Keratinocyte (primary cell): ENCODE results near the gene S100A4. TPM values are rescaled to one million over a fixed set of nuclear protein-coding genes. Genes with fewer than 3 reads are reported as not detected.
"Not testable (repeated sequence)": the region's sequence is repeated elsewhere in the genome, so short reads cannot be mapped to it uniquely, and the experiment has no call there.

Experiments
- DNase-seq: peaks from one replicate; pipeline ENCODE4 v3.0.0-alpha.2; 2011; ENCODE audit warnings: low read depth, missing footprints, low spot score
- FAIRE-seq: peaks from 2 replicates; lab custom pipeline; 2011; peaks lifted over from hg19 to GRCh38; lab: Jason Lieb, UNC
- H2AFZ ChIP-seq: 2 replicates; pipeline ENCODE4 v1.6.0; 2012; ENCODE audit warnings: low read length, control low read depth, inconsistent platforms; ENCODE audit not compliant: control insufficient read depth
- H3K27ac ChIP-seq: 2 replicates; pipeline ENCODE4 v1.5.1; 2011; ENCODE audit warnings: low read length; ENCODE audit not compliant: control insufficient read depth, insufficient read depth
- H3K27me3 ChIP-seq: 3 replicates; pipeline ENCODE4 v1.6.0; 2011; ENCODE audit warnings: low read length; ENCODE audit not compliant: control insufficient read depth, insufficient read depth; ENCODE audit errors: extremely low read depth
- H3K36me3 ChIP-seq, 2 experiments: 2 replicates in 1 of 2; 3 replicates in 1 of 2; pipeline ENCODE4 v1.5.1; 2011; ENCODE audit warnings: low read length in 2 of 2, mild to moderate bottlenecking in 1 of 2; ENCODE audit not compliant: control insufficient read depth in 2 of 2, insufficient read depth in 2 of 2; ENCODE audit errors: extremely low read depth in 1 of 2
- H3K4me1 ChIP-seq: 3 replicates; pipeline ENCODE4 v1.5.1; 2011; ENCODE audit warnings: low read length; ENCODE audit not compliant: control insufficient read depth, insufficient read depth; ENCODE audit errors: extremely low read depth
- H3K4me2 ChIP-seq: 3 replicates; pipeline ENCODE4 v1.6.0; 2011; ENCODE audit warnings: low read depth, low read length; ENCODE audit not compliant: control insufficient read depth, insufficient read depth; ENCODE audit errors: extremely low read depth
- H3K4me3 ChIP-seq, 3 experiments: fragments of 200-600 bp in 1 of 3; sonication (generic) in 1 of 3; 2 replicates in 2 of 3; 3 replicates in 1 of 3; pipeline ENCODE4 v1.5.1; 2011 to 2016; ENCODE audit warnings: low read length in 3 of 3, mild to moderate bottlenecking in 3 of 3, control low read depth in 2 of 3, inconsistent platforms in 1 of 3, low read depth in 1 of 3, mixed read lengths in 1 of 3, mixed run types in 1 of 3, moderate library complexity in 1 of 3; ENCODE audit not compliant: control insufficient read depth in 2 of 3, insufficient read depth in 2 of 3; ENCODE audit errors: extremely low read depth in 1 of 3
- H3K79me2 ChIP-seq: 2 replicates; pipeline ENCODE4 v1.6.0; 2012; ENCODE audit warnings: low read length; ENCODE audit not compliant: control insufficient read depth, insufficient read depth
- H3K9ac ChIP-seq: 3 replicates; pipeline ENCODE4 v1.6.0; 2011; ENCODE audit warnings: low read length; ENCODE audit not compliant: control insufficient read depth, insufficient read depth; ENCODE audit errors: extremely low read depth
- H3K9me1 ChIP-seq: 3 replicates; pipeline ENCODE4 v1.6.0; 2011; ENCODE audit warnings: low read length; ENCODE audit not compliant: control insufficient read depth, insufficient read depth; ENCODE audit errors: extremely low read depth
- H3K9me3 ChIP-seq: 2 replicates; pipeline ENCODE4 v1.5.1; 2012; ENCODE audit warnings: low read depth, low read length; ENCODE audit not compliant: control insufficient read depth
- H4K20me1 ChIP-seq: 3 replicates; pipeline ENCODE4 v1.6.0; 2011; ENCODE audit warnings: low read length; ENCODE audit not compliant: control insufficient read depth, insufficient read depth; ENCODE audit errors: extremely low read depth
- EZH2 ChIP-seq: IDR thresholded peaks from one replicate; pipeline ENCODE4 v1.6.1; 2012; ENCODE audit warnings: inconsistent platforms, mild to moderate bottlenecking, low read length, moderate library complexity
- dilution Hi-C: fragments of 300-500 bp; cut with MboI; formaldehyde crosslinking; loops from one replicate; pipeline ENCODE4 v1.7.0; 2020; ENCODE audit warnings: low sequenced_read_pairs; ENCODE audit not compliant: extremely low pct_ligation_motif_present
- polyA plus RNA-seq, 5 experiments: library from polyadenylated mRNA; depleted of rRNA in 3 of 5; stranded (reverse) in 3 of 5; stranded (forward) in 1 of 5; unstranded in 1 of 5; fragments of >200 nt; gene quantifications; 1 replicate in 1 of 5; 2 replicates in 3 of 5; 3 replicates in 1 of 5; pipeline versions ENCODE4 v1.2.1 to v1.2.3, GENCODE V29; 2011 to 2012; ENCODE audit warnings: missing spikeins in 2 of 5, low read depth in 1 of 5, low replicate concordance in 1 of 5
- TF ChIP-seq, protein P1 (sequence below), 3 experiments: IDR thresholded peaks in 1 of 3; conservative IDR thresholded peaks in 1 of 3; optimal IDR thresholded peaks in 1 of 3; 2 replicates in 2 of 3; 3 replicates in 1 of 3; pipeline versions ENCODE3 to v1.5.1; 2011; ENCODE audit warnings: low read length in 3 of 3, mild to moderate bottlenecking in 3 of 3, moderate library complexity in 2 of 3, control low read depth in 1 of 3, inconsistent platforms in 1 of 3; ENCODE audit not compliant: insufficient read depth in 2 of 3; ENCODE audit errors: extremely low read depth in 1 of 3

Gene S100A4
- polyA plus RNA-seq, 1 donor (not counting 4 experiments of a cell fraction or from before 2014, with no cell fraction given): 21.4 TPM

GRCh38 chr1:153520818-153521476, 24.7 kb downstream of the S100A4 start:
- Histone ChIP-seq H3K9me1 (peaks cover 2% of the 10 kb centered on the region), H3K9ac (no peak overlapping the region), H3K36me3 (no peaks in the 10 kb centered on the region), H2AFZ (no peak overlapping the region), H3K4me2 (no peak overlapping the region), H3K27ac (no peak overlapping the region), H3K4me1 (peaks cover 24% of the 10 kb centered on the region), H3K27me3 (no peaks in the 10 kb centered on the region), H3K4me3 (no peak overlapping the region), H3K9me3 (no peaks in the 10 kb centered on the region), H3K79me2 (no peaks in the 10 kb centered on the region), H4K20me1 (no peaks in the 10 kb centered on the region)
- DNase-seq: no peak
- no peak for FAIRE-seq
- dilution Hi-C loops: no loop called here
- no peak for TF ChIP-seq EZH2
- TF ChIP-seq, protein P1, sequence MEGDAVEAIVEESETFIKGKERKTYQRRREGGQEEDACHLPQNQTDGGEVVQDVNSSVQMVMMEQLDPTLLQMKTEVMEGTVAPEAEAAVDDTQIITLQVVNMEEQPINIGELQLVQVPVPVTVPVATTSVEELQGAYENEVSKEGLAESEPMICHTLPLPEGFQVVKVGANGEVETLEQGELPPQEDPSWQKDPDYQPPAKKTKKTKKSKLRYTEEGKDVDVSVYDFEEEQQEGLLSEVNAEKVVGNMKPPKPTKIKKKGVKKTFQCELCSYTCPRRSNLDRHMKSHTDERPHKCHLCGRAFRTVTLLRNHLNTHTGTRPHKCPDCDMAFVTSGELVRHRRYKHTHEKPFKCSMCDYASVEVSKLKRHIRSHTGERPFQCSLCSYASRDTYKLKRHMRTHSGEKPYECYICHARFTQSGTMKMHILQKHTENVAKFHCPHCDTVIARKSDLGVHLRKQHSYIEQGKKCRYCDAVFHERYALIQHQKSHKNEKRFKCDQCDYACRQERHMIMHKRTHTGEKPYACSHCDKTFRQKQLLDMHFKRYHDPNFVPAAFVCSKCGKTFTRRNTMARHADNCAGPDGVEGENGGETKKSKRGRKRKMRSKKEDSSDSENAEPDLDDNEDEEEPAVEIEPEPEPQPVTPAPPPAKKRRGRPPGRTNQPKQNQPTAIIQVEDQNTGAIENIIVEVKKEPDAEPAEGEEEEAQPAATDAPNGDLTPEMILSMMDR (optimal IDR thresholded peaks at IDR 0.05 in 1 of 3, IDR thresholded peaks at IDR 0.05 in 1 of 3, conservative IDR thresholded peaks at IDR 0.05 in 1 of 3; ENCODE audit: extremely low read depth in 1 of 3, insufficient read depth in 2 of 3, low read length in 3 of 3): no peak

DNA sequence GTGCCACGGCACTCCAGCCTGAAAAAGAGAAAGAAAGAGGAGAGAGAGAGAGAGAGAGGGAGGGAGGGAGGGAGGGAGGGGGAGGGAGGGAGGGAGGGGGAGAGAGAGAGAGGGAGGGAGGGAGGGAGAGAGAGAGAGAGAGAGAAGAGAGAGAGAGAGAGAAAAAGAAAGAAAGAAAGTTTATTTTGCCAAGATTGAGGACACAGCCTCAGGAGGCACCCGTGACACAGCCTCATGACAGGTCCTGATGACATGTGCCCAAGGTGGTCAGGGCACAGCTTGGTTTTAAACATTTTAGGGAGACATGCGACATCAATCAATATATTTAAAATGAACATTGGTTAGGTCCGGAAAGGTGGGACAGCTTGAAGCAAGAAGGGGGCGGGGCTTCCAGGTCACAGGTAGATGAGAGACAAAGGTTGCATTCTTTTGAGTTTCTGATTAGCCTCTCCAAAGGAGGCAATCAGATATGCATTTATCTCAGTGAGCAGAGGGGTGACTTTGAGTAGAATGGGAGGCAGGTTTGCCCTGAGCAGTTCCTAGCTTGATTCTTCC, 25.4 kb downstream of the S100A4 start:
- DNase-seq, H3K79me2 ChIP-seq, H3K9ac ChIP-seq, dilution Hi-C loops, H4K20me1 ChIP-seq, H3K4me2 ChIP-seq, H3K9me1 ChIP-seq, H3K27me3 ChIP-seq, H2AFZ ChIP-seq, H3K9me3 ChIP-seq, H3K4me3 ChIP-seq, H3K36me3 ChIP-seq, FAIRE-seq, H3K27ac ChIP-seq: not testable (repeated sequence)
- peaks cover 24% of the 10 kb centered on the region for H3K4me1 ChIP-seq
